Ishikawa (cell line): ENCODE data around the gene ATP10A.

ENCODE experiments used
- YY1 ChIP-seq: IDR thresholded peaks from 2 replicates; pipeline ENCODE4 v1.6.1; 2012; ENCODE audit warnings: low read depth
- TF ChIP-seq, protein P1 (sequence below): IDR thresholded peaks from 2 replicates; pipeline ENCODE4 v1.6.1; 2012; ENCODE audit warnings: low read depth, mild to moderate bottlenecking

DNA sequence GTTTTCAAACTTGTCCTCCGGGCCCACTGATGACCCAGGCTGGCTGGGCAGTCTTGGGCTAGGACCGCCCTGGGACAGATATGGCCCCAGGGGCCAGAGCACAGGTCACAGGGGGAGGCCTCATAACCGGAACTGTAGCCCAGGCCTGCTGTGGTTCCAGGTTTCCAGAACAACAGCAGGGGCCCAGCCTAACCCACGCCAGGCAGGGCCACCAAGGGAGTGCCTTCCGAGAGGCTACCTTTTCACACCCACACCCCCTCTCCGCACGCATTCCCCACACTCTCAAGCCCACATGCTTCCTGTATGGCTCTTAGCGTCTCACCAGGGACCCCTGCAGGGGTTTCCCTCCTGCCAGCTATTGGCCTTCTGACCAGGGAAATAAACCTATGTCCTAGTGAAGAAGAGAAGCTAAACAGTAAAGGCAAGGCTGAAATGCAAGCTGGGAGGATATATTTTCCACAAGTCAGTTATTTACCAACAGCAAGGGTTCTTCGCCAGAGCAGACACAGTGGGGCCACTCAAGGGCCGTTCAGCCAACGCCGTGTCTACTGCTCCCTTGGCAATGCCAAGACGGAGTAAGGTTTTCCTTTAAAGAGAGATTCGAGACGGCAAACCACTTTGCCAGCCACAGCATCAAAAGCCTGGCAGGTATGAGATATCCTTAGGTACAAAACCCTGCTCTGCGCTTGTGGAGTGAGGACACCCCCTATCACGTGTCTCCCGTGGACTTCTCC is 135.1 kb downstream of the ATP10A start:
- TF ChIP-seq, protein P1, sequence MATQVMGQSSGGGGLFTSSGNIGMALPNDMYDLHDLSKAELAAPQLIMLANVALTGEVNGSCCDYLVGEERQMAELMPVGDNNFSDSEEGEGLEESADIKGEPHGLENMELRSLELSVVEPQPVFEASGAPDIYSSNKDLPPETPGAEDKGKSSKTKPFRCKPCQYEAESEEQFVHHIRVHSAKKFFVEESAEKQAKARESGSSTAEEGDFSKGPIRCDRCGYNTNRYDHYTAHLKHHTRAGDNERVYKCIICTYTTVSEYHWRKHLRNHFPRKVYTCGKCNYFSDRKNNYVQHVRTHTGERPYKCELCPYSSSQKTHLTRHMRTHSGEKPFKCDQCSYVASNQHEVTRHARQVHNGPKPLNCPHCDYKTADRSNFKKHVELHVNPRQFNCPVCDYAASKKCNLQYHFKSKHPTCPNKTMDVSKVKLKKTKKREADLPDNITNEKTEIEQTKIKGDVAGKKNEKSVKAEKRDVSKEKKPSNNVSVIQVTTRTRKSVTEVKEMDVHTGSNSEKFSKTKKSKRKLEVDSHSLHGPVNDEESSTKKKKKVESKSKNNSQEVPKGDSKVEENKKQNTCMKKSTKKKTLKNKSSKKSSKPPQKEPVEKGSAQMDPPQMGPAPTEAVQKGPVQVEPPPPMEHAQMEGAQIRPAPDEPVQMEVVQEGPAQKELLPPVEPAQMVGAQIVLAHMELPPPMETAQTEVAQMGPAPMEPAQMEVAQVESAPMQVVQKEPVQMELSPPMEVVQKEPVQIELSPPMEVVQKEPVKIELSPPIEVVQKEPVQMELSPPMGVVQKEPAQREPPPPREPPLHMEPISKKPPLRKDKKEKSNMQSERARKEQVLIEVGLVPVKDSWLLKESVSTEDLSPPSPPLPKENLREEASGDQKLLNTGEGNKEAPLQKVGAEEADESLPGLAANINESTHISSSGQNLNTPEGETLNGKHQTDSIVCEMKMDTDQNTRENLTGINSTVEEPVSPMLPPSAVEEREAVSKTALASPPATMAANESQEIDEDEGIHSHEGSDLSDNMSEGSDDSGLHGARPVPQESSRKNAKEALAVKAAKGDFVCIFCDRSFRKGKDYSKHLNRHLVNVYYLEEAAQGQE: no peak
- no peak for TF ChIP-seq YY1
